ENCODE results near the gene PLXNA4.

DNA sequence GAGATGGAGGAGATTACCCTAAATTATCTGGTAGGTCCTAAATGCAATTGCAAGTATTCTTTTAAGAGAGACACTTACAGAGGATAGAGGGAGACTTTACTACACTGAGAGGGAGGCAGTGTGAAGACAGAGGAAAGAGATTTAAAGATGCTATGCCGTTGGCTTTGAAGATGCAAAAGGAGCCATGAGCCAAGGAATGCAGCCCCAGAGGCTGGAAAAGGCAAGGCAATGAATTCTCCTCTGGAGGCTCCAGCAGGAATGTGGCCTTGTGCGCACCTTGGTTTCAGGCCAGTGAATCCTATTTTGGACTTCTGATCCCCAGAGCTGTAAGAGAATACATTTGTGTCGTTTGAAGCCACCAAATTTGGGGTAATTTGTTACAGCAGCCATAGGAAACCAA, 118.6 kb downstream of the PLXNA4 start:
- TF ChIP-seq, protein P1, sequence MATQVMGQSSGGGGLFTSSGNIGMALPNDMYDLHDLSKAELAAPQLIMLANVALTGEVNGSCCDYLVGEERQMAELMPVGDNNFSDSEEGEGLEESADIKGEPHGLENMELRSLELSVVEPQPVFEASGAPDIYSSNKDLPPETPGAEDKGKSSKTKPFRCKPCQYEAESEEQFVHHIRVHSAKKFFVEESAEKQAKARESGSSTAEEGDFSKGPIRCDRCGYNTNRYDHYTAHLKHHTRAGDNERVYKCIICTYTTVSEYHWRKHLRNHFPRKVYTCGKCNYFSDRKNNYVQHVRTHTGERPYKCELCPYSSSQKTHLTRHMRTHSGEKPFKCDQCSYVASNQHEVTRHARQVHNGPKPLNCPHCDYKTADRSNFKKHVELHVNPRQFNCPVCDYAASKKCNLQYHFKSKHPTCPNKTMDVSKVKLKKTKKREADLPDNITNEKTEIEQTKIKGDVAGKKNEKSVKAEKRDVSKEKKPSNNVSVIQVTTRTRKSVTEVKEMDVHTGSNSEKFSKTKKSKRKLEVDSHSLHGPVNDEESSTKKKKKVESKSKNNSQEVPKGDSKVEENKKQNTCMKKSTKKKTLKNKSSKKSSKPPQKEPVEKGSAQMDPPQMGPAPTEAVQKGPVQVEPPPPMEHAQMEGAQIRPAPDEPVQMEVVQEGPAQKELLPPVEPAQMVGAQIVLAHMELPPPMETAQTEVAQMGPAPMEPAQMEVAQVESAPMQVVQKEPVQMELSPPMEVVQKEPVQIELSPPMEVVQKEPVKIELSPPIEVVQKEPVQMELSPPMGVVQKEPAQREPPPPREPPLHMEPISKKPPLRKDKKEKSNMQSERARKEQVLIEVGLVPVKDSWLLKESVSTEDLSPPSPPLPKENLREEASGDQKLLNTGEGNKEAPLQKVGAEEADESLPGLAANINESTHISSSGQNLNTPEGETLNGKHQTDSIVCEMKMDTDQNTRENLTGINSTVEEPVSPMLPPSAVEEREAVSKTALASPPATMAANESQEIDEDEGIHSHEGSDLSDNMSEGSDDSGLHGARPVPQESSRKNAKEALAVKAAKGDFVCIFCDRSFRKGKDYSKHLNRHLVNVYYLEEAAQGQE (IDR thresholded peaks at IDR 0.05; ENCODE audit: insufficient read depth in 1 of 2, low read depth in 2 of 2, low read length in 2 of 2), result no peak
- TF ChIP-seq SIN3A (IDR thresholded peaks at IDR 0.05; ENCODE audit: borderline replicate concordance, insufficient read depth, low read length), result no peak
